Testis (tissue), 3 donors: ENCODE data around the gene BABAM2. TPM values are rescaled to one million over a fixed set of nuclear protein-coding genes. Genes with fewer than 3 reads are reported as not detected.

ENCODE experiments used
- DNase-seq: peaks from one replicate; pipeline ENCODE4 v3.0.0-alpha.2; 2019
- H3K27ac ChIP-seq, 2 donors: fragments of 200-600 bp; sonication (generic); one replicate each; pipeline ENCODE4 v1.5.1; 2019
- H3K27me3 ChIP-seq: fragments of 200-600 bp; sonication (generic); one replicate; pipeline ENCODE4 v1.5.1; 2019
- H3K36me3 ChIP-seq: fragments of 200-600 bp; sonication (generic); one replicate; pipeline ENCODE4 v1.5.1; 2017; ENCODE audit warnings: low read depth; ENCODE audit errors: missing control alignments
- H3K4me1 ChIP-seq: fragments of 200-600 bp; sonication (generic); one replicate; pipeline ENCODE4 v1.5.1; 2019
- H3K4me3 ChIP-seq, 2 donors: fragments of 200-600 bp; sonication (generic); one replicate each; pipeline ENCODE4 v1.5.1; 2017 to 2019
- H3K9me3 ChIP-seq: fragments of 200-600 bp; sonication (generic); one replicate; pipeline ENCODE4 v1.5.1; 2017
- CTCF ChIP-seq, 3 experiments: fragments of 450-650 bp in 2 of 3; fragments of 200-600 bp in 1 of 3; sonication (generic) in 1 of 3; IDR thresholded peaks; one replicate each; pipeline ENCODE4 v1.5.1; 2016 to 2019; ENCODE audit warnings: antibody characterized with exemption in 3 of 3, mild to moderate bottlenecking in 2 of 3, moderate library complexity in 1 of 3
- POLR2A ChIP-seq: fragments of 450-650 bp; IDR thresholded peaks from one replicate; pipeline ENCODE4 v1.6.1; 2017; ENCODE audit warnings: antibody characterized with exemption, mild to moderate bottlenecking, moderate library complexity
- WGBS, 2 donors: methylation state at CpG; one replicate each; pipeline ENCODE4 v1.1.5; 2018; 5-methylcytosine and 5-hydroxymethylcytosine counted together
- intact Hi-C: fragments of 100-400 bp; cut with DNase I; formaldehyde crosslinking; loops from one replicate; pipeline ENCODE4 v1.15.1; 2023; ENCODE audit warnings: low total_unique reads
- polyA plus RNA-seq: library from polyadenylated mRNA; stranded (reverse); fragments of 350-450 nt; fragmentation: Illumina TruSeq; extraction: RNeasy Lipid Tissue Mini Kit (QIAGEN cat#74804); gene quantifications from one replicate; pipeline ENCODE4 v1.2.3, GENCODE V29; 2014; ENCODE audit warnings: low read depth, low replicate concordance; ENCODE audit not compliant: insufficient read depth
- total RNA-seq, 2 donors: library from RNA; depleted of rRNA; stranded (reverse); fragments of >200 nt; gene quantifications; one replicate each; pipeline ENCODE4 v1.2.3, GENCODE V29; 2016

The BABAM2 gene
- total and polyA plus RNA-seq, 3 donors from 2014 or later = 49.2 to 70.6 (median 59.1) TPM

DNA sequence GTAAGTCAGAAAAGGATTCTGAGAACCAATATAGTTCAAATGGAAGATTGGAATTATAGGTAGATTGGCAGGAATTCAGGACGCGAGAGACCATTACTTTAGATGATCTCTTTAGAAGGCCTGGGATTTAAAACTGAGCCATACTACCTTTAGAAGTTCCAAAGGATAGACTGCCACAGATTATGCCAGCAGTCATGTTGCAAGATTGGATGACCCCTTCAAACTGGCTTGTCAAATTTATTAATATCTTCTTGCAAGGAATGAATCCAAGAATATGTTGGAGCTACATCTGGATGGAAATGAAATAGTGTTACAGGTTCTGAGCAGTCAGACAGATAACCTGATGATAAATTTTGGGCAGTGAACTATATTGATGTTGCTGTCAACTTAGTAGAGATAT, 22.0 kb downstream of the BABAM2 start:
- no peaks in the 10 kb centered on the region for H3K27me3 ChIP-seq
- no peak overlapping the region for H3K27ac ChIP-seq
- H3K9me3 ChIP-seq = no peaks in the 10 kb centered on the region
- TF ChIP-seq CTCF (IDR thresholded peaks at IDR 0.05) = no peak
- TF ChIP-seq POLR2A = no peak
- intact Hi-C loops = no loop called here
- no peaks in the 10 kb centered on the region for H3K36me3 ChIP-seq
- H3K4me3 ChIP-seq = no peak overlapping the region
- H3K4me1 ChIP-seq = no peaks in the 10 kb centered on the region
- 94 to 100% methylated on average over 2 of the region's 2 CpGs for WGBS, 2 donors
- DNase-seq = no peak

- no peak for DNase-seq
- H3K4me1 ChIP-seq = no peaks in the 10 kb centered on the region
- no peak for TF ChIP-seq CTCF (IDR thresholded peaks at IDR 0.05)
- no peak for TF ChIP-seq POLR2A
- WGBS, 2 donors = 90 to 91% methylated on average over 2 of the region's 2 CpGs
- peak overlapping the region in 1 of 2 donors; percentile 56 for H3K27ac ChIP-seq
- H3K27me3 ChIP-seq = no peaks in the 10 kb centered on the region
- no peak overlapping the region for H3K4me3 ChIP-seq
- no peaks in the 10 kb centered on the region for H3K9me3 ChIP-seq
- H3K36me3 ChIP-seq = no peaks in the 10 kb centered on the region
- intact Hi-C loops = no loop called here
These were observed 23.7 kb downstream of the BABAM2 start for GRCh38 chr2:27914041-27914804.

DNA sequence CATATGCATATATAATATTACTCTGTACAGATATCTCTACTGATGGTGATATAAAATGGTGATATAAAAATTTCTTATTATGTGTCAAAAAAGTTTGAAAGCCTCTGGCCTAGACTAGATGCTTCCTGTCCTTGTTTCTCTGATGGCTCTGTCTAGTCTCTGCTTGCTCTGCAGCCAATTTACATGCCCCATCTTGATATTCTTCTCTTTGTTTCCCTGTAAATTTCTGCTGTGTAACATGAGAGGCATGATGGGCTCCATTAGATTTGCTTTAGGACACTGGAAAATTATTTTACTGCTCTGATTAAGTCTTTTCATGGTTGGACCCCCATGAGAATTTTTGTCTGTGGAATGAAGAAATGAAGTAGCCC, 24.3 kb downstream of the BABAM2 start:
- H3K4me3 ChIP-seq = no peak overlapping the region
- H3K9me3 ChIP-seq = no peaks in the 10 kb centered on the region
- no peak for TF ChIP-seq POLR2A
- TF ChIP-seq CTCF (IDR thresholded peaks at IDR 0.05) = no peak
- no peaks in the 10 kb centered on the region for H3K27me3 ChIP-seq
- DNase-seq = no peak
- H3K27ac ChIP-seq = peak overlapping the region in 1 of 2 donors; percentile 56
- no peaks in the 10 kb centered on the region for H3K36me3 ChIP-seq
- intact Hi-C loops = no loop called here
- no peaks in the 10 kb centered on the region for H3K4me1 ChIP-seq

GRCh38 chr2:27915191-27915590, 24.7 kb downstream of the BABAM2 start:
- H3K27me3 ChIP-seq = no peaks in the 10 kb centered on the region
- no peak for TF ChIP-seq CTCF (IDR thresholded peaks at IDR 0.05)
- TF ChIP-seq POLR2A = no peak
- intact Hi-C loops = no loop called here
- no peak overlapping the region for H3K4me3 ChIP-seq
- H3K4me1 ChIP-seq = no peaks in the 10 kb centered on the region
- no peaks in the 10 kb centered on the region for H3K36me3 ChIP-seq
- whole genome bisulfite sequencing, 2 donors = 45 to 53% methylated on average over 5 of the region's 5 CpGs
- no peak for DNase-seq
- peak overlapping the region in 1 of 2 donors; percentile 56 for H3K27ac ChIP-seq
- no peaks in the 10 kb centered on the region for H3K9me3 ChIP-seq

- Histone ChIP-seq H3K9me3 (no peaks in the 10 kb centered on the region), H3K27ac (peak overlapping the region in 1 of 2 donors; percentile 28), H3K27me3 (no peaks in the 10 kb centered on the region), H3K4me3 (no peak overlapping the region), H3K4me1 (no peaks in the 10 kb centered on the region), H3K36me3 (no peaks in the 10 kb centered on the region)
- TF ChIP-seq POLR2A = no peak
- TF ChIP-seq CTCF (IDR thresholded peaks at IDR 0.05) = no peak
- intact Hi-C loops = no loop called here
- DNase-seq = no peak
These were observed 25.3 kb downstream of the BABAM2 start for GRCh38 chr2:27915874-27916273.
